ENCODE measurements around the gene ATOSB. TPM values are rescaled to one million over a fixed set of nuclear protein-coding genes. Genes with fewer than 3 reads are reported as not detected.

ATOSB gene
- total and polyA plus RNA-seq, 2 of the 8 experiments (the other 6 are each of a cell fraction or from before 2014, with no cell fraction given): 6.9 to 10.4 TPM

GRCh38 chr9:35102769-35103659 is 12.6 kb downstream of the ATOSB start, which contains the start of gene STOML2 (continued):
- no peak for TF ChIP-seq CBX5 (IDR thresholded peaks at IDR 0.05; ENCODE audit: low read depth, low read length)
- TF ChIP-seq ASH2L (IDR thresholded peaks at IDR 0.05; ENCODE audit: low read length): peak; percentile 76
- peak; percentile 79 to 85 for TF ChIP-seq POLR2A (IDR thresholded peaks at IDR 0.05; ENCODE audit: control extremely low read depth in 1 of 2, low read depth in 2 of 2, low read length in 2 of 2)
- TF ChIP-seq, protein P1, sequence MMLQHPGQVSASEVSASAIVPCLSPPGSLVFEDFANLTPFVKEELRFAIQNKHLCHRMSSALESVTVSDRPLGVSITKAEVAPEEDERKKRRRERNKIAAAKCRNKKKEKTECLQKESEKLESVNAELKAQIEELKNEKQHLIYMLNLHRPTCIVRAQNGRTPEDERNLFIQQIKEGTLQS (IDR thresholded peaks at IDR 0.05; ENCODE audit: insufficient read depth, low read depth, low read length): no peak
- no peak for TF ChIP-seq TEAD4 (IDR thresholded peaks at IDR 0.05; ENCODE audit: low read depth, low read length)
- peak; percentile 82; the same call in 1 of the 2 replicates for TF ChIP-seq EGR1 (IDR thresholded peaks at IDR 0.05; ENCODE audit: borderline replicate concordance, low read depth, low read length)
- no peak for TF ChIP-seq HDAC6 (IDR thresholded peaks at IDR 0.05; ENCODE audit: low read depth, low read length)
- TF ChIP-seq CHD7 (IDR thresholded peaks at IDR 0.05; ENCODE audit: insufficient replicate concordance, low read length): no peak

Measured in H1 (cell line).